Measurements from ENCODE around the gene DNAJB2.

GRCh38 chr2:219297766-219298456 lies 18.7 kb downstream of the DNAJB2 start:
- TF ChIP-seq, protein P1, sequence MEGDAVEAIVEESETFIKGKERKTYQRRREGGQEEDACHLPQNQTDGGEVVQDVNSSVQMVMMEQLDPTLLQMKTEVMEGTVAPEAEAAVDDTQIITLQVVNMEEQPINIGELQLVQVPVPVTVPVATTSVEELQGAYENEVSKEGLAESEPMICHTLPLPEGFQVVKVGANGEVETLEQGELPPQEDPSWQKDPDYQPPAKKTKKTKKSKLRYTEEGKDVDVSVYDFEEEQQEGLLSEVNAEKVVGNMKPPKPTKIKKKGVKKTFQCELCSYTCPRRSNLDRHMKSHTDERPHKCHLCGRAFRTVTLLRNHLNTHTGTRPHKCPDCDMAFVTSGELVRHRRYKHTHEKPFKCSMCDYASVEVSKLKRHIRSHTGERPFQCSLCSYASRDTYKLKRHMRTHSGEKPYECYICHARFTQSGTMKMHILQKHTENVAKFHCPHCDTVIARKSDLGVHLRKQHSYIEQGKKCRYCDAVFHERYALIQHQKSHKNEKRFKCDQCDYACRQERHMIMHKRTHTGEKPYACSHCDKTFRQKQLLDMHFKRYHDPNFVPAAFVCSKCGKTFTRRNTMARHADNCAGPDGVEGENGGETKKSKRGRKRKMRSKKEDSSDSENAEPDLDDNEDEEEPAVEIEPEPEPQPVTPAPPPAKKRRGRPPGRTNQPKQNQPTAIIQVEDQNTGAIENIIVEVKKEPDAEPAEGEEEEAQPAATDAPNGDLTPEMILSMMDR (IDR thresholded peaks at IDR 0.05), result no peak
- TF ChIP-seq, protein P2, sequence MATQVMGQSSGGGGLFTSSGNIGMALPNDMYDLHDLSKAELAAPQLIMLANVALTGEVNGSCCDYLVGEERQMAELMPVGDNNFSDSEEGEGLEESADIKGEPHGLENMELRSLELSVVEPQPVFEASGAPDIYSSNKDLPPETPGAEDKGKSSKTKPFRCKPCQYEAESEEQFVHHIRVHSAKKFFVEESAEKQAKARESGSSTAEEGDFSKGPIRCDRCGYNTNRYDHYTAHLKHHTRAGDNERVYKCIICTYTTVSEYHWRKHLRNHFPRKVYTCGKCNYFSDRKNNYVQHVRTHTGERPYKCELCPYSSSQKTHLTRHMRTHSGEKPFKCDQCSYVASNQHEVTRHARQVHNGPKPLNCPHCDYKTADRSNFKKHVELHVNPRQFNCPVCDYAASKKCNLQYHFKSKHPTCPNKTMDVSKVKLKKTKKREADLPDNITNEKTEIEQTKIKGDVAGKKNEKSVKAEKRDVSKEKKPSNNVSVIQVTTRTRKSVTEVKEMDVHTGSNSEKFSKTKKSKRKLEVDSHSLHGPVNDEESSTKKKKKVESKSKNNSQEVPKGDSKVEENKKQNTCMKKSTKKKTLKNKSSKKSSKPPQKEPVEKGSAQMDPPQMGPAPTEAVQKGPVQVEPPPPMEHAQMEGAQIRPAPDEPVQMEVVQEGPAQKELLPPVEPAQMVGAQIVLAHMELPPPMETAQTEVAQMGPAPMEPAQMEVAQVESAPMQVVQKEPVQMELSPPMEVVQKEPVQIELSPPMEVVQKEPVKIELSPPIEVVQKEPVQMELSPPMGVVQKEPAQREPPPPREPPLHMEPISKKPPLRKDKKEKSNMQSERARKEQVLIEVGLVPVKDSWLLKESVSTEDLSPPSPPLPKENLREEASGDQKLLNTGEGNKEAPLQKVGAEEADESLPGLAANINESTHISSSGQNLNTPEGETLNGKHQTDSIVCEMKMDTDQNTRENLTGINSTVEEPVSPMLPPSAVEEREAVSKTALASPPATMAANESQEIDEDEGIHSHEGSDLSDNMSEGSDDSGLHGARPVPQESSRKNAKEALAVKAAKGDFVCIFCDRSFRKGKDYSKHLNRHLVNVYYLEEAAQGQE (IDR thresholded peaks at IDR 0.05; ENCODE audit: insufficient read depth in 1 of 2, low read depth in 2 of 2, low read length in 1 of 2), result no peak

Data from Panc1 (cell line).